Dedifferentiated amniotic fluid mesenchymal stem cell (primary cell): ENCODE results near the gene PSMD1.

Source experiments
- DNase-seq: peaks from one replicate; pipeline ENCODE4 v3.0.0-alpha.2; 2016; ENCODE audit errors: extremely low spot score

PSMD1 gene

DNA sequence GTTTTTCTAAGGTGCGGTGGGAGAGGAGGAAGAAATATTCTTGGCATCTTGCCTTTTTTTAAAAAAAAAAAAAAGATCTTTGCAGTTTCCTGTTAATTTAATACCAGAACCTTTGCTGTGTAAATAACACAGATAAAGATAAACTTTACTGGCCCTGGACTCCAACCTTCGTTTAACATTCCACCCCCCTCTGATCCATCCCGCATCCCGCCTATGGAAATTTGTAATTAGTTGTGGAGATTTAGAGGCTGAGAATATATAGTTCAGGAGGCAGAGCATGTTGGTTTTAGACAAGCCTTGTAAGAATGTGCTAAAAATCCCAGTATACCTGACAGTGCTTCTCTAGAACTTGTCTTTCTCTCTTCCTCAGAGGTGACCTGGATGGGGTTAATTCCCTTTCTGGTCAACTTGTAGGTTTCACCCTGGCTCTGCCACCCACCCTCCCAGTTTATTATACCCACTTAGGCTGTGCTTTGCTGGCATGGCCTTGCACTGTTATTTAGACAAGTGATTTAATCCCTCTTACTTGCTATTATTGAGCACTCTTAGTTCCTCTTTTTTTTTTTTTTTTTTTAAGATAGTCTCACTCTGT is 22.3 kb upstream of the PSMD1 start:
- no peak for DNase-seq

DNA sequence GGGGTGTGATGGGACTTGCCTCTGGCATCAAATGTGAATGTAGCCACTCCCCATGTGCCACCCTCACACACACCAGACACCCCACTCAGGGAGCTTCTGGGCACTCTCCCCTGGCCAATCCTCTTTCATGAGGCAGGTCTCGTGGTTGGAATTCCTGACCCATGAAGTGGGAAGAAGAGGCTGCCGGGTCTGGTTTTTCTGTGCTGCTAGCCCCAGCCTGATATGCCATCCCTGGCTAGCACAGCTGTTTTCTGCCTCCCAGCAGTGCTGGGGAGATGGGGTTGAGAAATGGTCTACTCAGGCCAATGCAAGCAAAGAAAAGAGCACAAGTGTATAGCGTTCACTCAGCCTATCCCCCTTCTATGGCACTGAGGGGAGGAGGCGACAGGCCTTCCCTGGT is 20.5 kb upstream of the PSMD1 start:
- DNase-seq, result no peak

DNA sequence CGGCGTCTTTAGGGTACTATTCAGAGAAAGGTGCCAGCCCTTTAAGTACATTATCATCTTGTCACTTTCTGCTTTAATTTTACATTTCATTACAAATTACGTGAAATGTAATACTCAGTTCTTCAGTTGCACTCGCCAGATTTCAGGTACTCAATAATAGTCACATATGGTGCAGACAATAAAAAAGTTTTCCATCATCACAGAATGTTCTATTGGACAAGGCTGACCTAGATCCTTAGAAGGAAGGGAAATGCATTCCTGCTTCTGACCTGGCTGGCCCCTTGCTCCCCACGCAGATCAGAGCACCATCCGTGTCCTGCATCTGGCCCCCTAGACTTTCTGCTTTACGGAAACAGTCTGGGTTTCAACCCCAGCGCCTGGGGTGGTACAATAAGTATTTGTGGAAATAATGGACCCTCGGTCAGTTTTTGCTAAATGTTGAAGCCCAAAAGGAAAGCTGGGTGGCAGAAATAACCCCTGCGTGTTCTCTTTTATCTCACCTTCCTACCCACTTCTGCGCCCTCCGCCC is 20.0 kb upstream of the PSMD1 start:
- DNase-seq, result no peak

DNA sequence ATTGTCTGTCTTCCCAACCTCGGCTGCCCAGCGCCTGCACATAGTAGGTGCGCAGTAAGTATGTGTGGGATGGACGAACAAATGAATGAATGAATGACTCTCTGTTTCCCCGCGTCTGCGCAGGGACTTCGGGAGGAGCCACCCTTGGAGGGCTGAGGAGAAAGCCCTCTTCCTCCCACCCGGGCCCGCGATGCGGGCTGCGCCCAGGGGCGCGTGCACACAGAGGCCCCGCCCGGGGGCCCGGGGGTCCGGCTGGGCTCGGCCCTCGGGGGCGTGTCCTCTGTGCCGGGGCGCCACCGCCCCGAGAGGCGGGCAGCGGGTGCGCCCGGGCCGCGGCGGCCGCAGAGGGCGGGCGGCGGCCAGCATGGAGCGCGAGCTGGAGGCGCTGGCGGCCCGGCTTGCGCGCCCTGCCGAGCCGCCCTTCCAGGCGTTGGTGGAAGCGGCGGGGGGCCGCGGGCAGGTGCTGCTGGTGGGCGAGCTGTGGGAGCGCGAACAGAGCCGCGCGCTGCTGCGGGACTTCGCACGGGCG is 19.4 kb upstream of the PSMD1 start, which contains the start of gene C2orf72:
Gene C2orf72 (plus strand): TSS at position 322 of the 529 bp plus-strand sequence. CDS start 43 bp downstream, at position 365.
- no peak for DNase-seq

DNA sequence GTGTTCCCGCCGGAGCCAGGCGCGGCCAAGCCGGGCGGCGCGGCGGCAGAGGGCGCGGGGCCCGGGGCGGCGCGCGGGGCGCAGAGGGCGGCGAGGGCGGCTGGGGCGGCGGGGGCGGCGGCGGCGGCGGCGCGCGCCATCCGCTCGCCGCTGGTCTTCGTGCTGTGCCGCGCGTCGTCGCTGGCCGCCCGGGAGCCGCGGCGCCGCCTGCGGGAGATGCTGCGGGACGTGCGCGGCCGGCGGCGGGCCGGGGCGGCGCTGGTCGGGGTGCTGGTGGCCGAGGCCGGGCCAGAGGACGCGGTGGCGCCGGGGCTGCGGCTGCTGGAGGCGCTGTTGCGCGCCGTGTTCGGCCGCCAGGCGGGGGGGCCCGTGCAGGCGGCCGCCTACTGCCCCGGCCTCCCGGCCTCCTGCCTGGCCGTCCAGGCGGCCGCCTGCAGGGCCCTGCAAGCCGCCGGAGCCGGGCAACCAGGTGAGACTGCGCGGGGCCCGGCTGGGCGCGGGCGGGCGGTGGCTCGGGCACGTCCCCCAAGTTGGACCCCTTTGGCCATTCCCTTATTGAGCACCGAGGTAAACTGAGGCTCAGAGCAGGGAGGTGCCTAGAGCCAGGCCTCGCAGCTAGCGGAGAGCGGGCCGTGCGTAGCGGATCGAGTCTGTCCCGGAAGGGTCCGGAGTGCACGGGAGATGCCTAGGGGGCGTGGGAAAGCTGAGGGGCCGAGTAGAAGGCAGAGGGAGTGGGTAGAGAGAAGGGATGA is 18.8 kb upstream of the PSMD1 start:
- DNase-seq, result no peak

DNA sequence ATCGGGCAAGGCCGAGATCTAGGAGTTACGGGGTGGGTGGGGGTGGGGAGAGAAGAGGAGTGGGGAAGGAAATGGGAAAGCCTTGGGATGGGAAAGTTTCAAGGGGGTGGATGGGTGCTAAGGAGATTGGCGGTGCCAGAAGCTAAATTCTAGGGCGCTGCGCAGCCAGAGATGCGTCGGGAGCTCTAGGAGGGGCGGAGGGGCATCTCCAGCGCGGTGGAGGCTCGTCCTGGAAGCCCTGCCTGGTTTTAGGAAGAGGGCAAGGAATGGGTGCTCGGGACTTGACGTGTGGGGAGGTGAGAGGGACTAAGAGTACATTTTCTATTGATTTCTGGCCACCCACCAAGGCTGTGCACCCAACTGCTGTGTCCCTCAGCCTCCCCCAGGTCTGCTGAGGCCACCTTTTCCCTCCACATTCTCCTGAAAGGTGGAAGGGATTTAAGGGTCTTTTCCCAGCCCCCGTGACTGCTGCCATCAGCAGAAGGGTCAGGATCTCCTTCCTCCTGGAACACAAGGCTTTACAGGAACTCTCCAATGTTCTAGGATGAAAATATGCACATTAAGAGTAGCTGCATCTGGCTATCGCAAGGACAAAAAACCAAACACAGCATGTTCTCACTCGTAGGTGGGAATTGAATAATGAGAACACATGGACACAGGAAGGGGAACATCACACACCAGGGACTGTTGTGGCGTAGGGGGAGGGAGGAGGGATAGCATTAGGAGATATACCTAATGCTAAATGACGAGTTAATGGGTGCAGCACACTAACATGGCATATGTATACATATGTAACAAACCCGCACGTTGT is 18.0 kb upstream of the PSMD1 start:
- DNase-seq, result no peak

DNA sequence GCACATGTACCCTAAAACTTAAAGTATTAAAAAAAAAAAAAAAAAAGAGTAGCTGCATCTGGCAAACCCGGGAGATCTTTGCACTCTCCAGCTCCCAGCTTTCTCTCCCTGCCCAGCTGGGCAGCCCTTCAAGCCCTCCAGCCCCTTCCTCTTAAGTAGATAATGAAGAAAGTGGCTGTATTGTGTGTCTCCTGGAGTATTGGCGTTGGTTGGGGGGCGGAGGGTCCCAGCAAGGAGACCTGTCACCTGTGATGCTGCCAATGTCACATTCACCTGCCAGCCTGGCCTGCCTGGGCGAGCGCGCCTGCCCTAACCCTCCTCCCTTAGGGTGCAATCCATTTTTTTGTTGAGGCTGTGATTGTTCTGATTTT is 17.4 kb upstream of the PSMD1 start:
- DNase-seq, result no peak

DNA sequence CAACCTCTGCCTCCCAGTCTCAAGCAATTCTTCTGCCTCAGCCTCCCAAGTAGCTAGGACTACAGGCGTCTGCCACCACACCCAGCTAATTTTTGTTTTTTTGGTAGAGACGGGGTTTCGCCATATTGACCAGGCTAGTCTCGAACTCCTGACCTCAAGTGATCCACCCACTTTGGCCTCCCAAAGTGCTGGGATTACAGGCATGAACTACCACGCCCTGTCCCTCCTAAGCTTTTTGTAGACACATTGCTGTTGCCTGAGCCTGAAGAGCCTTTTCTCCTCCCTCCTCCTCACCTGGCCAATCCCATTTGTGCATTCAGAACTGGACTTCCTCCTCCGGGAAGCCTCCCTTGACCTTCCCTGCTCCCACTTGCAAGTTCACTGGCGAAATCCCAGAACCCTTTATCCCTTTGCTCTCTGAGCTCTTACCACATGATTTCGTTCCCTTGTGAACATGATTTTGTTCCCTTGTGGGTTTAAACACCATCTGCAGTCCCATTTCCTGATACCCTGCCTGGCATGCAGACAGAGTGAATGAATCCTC is 16.8 kb upstream of the PSMD1 start:
- no peak for DNase-seq

DNA sequence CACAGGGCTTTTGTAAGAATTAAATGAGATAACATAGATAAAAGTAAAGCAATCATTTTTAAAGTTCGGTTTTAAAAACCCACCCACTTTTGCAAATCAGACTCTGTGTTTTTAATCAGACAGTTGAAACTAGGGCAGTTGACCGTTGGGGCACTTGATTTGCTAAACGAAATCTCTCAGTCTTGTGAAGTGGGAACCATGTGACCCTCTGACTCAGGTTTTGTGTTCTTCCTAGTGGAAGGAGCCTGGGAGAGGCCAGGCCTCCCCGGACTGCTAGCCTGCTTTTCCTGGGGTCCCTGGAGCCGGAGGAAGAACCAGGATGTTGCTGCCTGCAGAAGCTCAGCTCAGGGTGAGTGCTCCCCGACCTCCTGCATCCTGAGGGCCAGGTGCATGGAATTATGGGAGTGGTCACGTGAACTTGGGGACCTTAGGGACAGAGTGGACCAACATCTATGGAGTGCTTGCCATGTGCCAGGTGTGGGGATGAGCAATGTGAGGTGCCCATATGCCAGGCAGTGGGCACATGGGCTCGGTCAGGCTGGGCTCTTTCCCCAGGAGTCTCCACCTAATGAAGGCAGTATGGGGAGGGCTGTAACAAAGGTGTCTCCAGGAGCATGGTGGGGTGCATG is 15.5 kb upstream of the PSMD1 start:
- DNase-seq, result no peak

DNA sequence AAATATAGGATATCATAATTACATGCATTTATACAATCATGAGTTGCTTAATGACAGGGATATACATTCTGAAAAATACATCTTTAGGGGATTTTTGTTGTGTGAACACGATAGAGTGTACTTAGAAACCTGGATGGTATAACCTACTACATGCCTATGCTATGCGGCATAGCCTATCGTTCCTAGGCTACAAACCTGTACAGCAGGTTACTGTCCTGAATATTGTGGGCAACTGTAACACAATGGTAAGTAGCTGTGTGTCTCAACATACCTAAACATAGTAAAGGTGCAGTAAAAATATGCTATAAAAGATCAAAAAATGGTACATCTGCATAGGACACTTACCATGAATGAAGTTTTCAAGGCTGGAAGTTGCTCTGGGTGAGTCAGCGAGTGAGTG is 12.9 kb upstream of the PSMD1 start:
- no peak for DNase-seq

DNA sequence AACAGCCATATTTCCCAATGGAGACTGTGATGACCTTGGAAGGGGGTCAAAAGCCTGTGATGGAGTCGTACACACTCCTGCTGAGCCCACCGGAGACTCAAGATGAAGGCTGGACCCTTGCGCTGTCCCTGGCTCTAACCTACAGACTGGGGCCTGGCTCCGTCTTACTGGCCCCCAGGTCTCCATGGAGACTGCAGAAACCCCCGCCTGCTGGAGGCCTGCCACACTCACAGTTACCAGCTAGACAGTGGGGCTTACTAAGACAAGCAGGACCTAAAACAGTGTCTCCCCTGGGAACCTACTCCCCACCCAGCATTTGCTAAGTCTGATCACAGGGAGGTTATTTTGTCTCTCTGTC is 9.8 kb upstream of the PSMD1 start:
- no peak for DNase-seq

DNA sequence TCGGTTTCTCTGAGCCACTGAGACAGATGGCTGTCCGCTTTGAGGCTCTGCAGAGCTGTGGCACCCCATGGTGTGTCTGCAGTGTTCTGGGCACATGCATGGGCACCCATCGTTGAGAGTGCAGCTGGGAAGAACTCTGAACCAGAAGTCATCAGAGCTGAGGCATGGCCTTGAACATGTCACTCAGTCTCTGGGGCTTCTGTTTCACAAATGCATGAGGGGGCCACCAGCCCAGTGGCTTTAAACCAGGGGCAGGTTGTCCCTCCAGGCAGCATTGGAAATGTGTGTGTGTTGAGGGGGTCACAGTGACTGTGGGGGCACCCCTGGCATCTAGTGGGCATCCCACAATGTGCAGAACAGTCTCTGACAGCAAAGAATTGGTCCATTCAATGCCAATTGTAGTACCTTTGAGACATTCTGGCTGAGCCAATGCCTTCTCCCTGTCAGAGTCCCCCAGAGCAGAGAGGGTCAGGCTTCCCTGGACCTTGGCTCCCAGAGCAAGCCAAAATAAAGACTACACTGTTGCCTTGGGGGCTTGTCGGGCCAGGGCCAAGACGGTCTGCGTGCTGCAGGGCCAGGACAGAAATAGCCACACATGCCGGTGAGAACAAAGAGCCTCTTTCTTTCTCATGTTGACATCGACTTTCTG is 9.3 kb upstream of the PSMD1 start:
- DNase-seq, result no peak

DNA sequence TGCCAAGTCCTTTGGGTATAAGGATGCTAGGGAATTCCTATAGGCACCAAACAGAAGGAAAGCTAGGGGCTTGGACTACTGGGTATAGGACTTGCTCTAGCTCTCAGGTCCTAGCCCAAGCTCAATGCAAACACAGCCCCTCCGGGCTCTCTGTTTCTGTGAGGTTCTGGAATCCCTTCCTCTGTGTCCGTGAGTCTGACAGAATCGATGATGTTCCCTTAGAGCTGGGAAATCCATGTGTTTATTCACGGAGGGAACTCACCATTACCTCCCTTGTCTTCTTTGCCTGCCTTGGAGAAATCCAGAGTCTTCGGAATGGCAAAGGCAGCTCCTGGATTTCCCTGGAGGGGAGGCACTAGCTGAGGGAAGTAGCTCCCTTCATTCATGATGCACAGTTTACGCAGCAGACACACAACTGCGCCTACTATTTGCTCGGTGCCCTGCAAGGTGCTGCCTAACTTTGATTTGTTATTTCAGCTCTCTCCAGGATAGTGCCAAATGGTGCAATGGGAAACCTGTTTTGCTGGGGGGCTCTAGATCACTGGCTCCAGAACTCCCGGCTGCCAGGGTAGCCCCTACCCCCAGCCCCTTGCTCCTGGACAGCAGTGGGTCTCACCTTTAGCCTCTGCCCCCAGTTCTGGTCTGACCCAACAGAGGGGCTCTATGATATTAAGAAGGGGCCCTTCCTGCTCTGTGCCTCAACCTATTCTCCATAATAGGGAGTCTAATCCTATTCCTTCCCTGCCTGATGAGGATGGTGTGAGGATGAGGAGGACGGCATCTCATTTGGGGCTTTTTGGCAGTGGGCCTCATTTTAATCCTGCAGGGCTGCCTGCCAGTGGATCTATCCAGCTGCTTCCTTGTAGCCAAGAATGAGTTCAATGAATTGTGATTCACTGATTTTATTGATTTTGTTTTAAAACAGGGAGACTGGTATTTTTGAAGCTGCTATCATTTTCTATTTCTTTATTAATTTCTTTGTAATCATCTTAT is 8.4 kb upstream of the PSMD1 start:
- no peak for DNase-seq

DNA sequence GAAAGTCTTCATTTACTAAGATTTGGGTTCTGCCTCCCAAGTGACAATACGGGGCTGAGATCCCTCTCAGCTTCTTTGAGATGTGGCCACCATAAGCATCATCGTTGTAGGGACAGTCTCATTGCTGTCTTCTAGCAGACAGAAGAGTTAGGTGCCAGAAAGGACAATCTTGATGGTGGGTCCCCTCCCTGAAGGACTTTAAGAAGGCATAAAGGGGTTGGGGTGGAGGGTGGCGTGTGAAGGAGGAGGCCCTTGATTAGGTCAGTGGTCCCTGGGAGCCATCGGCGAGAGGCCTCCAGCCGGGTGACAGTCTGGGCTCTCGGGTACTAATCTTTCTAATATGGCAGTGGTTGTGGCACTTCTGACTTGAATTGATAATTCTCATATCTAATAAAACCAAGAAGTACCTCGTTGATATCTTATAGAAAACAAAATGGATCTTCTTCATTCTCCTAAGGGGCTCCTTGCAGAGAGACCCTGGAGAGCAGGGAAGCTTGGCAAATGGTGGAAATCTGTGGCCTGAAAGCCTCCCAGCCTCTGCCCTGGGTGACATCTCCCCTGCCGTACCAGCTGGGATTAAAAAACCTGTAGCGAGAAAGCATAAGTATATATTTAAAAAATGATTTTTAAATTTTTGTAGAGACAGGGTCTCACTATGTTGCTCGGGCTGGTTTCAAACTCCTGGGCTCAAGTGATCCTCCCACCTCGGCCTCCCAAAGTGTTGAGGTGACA is 7.2 kb upstream of the PSMD1 start:
- no peak for DNase-seq

DNA sequence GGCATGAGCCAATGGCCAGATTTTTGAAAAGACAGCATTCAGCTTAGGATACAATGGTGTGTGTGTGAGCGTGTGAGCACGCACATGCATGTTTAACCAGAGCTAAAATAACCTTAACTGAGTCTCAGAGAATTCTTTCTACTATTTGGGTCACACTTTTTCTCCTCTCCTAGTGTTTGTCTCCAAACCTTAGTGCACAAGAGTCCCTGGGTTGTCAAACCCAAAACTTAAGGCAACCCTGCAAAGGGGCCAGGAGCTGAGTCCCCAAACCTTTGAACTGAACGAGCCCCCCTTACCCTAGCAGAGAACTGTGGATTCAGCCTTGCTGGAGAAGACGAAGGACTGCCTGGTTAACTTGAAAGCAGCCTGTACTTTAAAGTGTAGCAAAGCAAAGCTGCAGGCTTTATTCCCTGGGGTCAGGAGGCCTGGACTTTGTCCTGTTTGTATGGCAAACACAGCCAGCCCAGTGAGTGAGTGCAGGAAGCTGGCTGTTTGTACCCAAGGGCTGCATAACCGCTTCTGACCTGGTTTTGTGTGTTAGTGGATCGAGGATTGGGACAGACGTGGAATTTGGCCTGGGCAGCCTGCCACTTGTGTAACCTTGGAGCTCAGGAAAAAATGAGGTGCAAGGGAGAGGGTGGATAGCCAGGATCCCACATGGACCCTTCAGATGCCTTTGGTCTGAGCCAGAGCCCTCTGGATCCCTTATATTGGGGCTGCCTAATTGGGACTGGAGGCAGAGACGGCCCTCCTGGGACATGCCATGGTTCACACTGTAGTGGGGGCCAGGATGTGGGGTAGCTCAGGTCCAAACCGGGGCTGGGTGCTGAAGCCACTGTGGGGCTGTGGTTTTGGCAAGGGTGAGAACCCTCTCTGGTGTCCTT is 6.4 kb upstream of the PSMD1 start:
- no peak for DNase-seq

DNA sequence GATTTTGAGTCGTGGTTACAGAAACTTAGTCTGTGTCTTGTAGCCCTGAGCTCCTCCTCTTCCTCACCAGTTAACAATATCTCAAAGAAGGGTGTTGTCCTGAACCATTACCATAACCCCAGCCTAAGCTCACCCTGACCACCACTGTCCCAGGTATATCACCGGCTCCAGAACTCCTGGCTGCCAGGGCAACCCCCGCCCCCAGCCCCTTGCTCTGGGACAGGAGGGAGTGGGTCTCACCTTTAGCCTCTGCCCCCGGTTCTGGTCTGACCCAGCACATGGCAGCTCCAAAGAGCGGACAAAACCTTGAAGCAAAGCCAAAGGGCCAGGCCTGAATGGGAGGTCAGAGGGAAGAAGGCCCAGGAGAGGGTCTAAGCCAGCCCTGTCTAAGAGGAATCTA is 5.6 kb upstream of the PSMD1 start:
- DNase-seq, result no peak

DNA sequence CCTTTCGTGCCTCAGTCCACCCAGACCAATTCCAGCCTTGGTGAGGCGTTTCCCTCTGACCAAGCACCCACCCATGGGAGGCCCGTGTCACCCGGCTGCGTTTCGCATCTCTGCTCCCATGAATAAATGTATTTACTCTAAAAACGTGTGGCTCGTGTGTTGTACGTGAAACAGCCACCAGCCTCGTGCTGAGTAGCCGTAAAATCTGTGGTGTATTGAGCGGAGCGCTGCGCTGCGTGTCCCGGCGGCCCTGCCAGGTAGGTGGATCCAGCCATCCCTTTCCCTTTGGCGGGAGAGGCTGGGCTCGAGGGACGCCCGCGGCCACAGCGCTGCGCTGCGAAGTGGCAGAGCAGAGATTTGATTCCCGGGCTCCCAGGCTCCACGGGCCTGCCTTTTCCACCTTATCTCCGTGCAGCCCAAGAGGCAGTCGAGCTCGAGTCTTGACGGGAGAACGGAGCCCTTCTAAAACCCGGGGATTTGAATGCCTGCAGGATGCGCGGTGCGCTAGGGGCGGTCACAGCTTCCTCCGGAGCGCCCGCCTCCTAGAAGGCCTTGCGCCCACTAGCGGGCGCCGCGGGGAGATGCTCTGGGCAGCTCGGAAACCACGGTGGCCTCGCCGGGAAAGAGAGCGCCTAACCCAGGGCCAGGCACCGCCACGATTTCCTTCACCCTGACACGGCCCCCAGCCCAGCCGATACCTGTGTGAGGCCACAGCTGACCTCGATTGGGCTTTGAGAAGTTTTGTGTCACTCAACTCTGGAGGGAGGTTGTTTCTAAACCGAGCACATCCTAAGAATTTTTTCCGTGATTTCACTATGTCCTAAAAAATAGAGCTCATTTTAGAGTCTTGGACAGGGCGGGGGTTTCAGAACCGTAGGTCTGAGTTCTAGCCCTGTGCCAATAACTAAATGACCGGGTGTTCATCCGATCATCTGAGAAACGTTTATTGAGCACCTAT is 3.9 kb upstream of the PSMD1 start:
- DNase-seq, result peak; percentile 75
